Measurements from ENCODE around the gene SNAPC5. TPM values are rescaled to one million over a fixed set of nuclear protein-coding genes. Genes with fewer than 3 reads are reported as not detected.
A peak's percentile ranks its signal among the peaks of the same experiment; 100 is the strongest.

Gene SNAPC5
- total and polyA plus RNA-seq, 10 of the 15 experiments (the other 5 are each of a cell fraction or from before 2014, with no cell fraction given), result 14.4 to 53.5 (median 36.9) TPM

GRCh38 chr15:66498501-66499386 lies 1.2 kb upstream of the SNAPC5 start (continued):
- TF ChIP-seq E2F8 (IDR thresholded peaks at IDR 0.05; ENCODE audit: low read depth, partially characterized antibody), result no peak
- peak in 2 of 3 experiments; percentile 28 to 47; a peak in 2 of 6 replicates for TF ChIP-seq CTCF (IDR thresholded peaks at IDR 0.05 in 2 of 3, conservative IDR thresholded peaks at IDR 0.05 in 1 of 3; ENCODE audit: control insufficient read depth in 2 of 3, extremely low read depth in 1 of 3, insufficient read depth in 1 of 3, low read depth in 3 of 3, low read length in 3 of 3)
- peak; percentile 41; the same call in 1 of the 2 replicates for TF ChIP-seq RAD21 (IDR thresholded peaks at IDR 0.05; ENCODE audit: insufficient read depth, low read depth, low read length)
- no peak for TF ChIP-seq MXI1 (IDR thresholded peaks at IDR 0.05; ENCODE audit: low read depth, low read length)
- TF ChIP-seq BACH1 (IDR thresholded peaks at IDR 0.05; ENCODE audit: borderline replicate concordance), result 0 out of 2 replicates have a peak, but pooled peaks have one; percentile 69

All from GM12878 (cell line).